Right cardiac atrium (tissue), 5 donors: Measurements from ENCODE around the gene FRMD4A. TPM values are rescaled to one million over a fixed set of nuclear protein-coding genes. Genes with fewer than 3 reads are reported as not detected.
A peak's percentile ranks its signal among the peaks of the same experiment; 100 is the strongest.

Experiments
- ATAC-seq, 2 donors: fragments of 200-7000 bp; cut with Tn5 transposase; one replicate each; pipeline versions ENCODE4 v1.8.0 to v1.9.1; 2020; ENCODE audit warnings: moderate library complexity in 2 of 2, mild to moderate bottlenecking in 1 of 2
- DNase-seq, 3 donors: peaks; one replicate each; pipeline ENCODE4 v3.0.0-alpha.2; 2020
- H3K27ac ChIP-seq: one replicate; pipeline ENCODE4 v1.5.1; 2013; ENCODE audit warnings: mild to moderate bottlenecking, low read length, control low read depth, moderate library complexity
- H3K27me3 ChIP-seq: one replicate; pipeline ENCODE4 v1.6.1; 2013; ENCODE audit not compliant: control insufficient read depth, insufficient read depth
- H3K4me1 ChIP-seq: one replicate; pipeline ENCODE4 v1.6.1; 2013; ENCODE audit warnings: low read length; ENCODE audit not compliant: control insufficient read depth, insufficient read depth
- H3K4me3 ChIP-seq: one replicate; pipeline ENCODE4 v1.5.1; 2013; ENCODE audit warnings: low read length, control low read depth
- H3K9me3 ChIP-seq: one replicate; pipeline ENCODE4 v1.6.1; 2013; ENCODE audit warnings: low read length; ENCODE audit not compliant: control insufficient read depth
- WGBS: extraction: QIAGEN DNeasy Blood & Tissue Kit; methylation state at CpG from one replicate; pipeline ENCODE4 v1.1.7; 2013; 5-methylcytosine and 5-hydroxymethylcytosine counted together
- intact Hi-C, 4 donors: fragments of 100-400 bp; cut with DNase I; formaldehyde crosslinking; loops; one replicate each; pipeline versions ENCODE4 v1.11.0 to v1.14.0; 2022 to 2023
- polyA plus RNA-seq: library from polyadenylated mRNA; stranded (reverse); fragments of 200-250 nt; gene quantifications from one replicate; pipeline ENCODE4 v1.2.3, GENCODE V29; 2013
- total RNA-seq, 4 donors: library from RNA; stranded (reverse); fragmentation: NEBNext Ultra II Directional; extraction: Animal tissue kit (Norgen Biotek cat#: 25700); gene quantifications; one replicate each; pipeline ENCODE4 v1.2.1, GENCODE V29; 2021
- donor health status: healthy with polysubstance abuse.
- donor health status: DM: no; HTN: yes; CAD: no.
- donor health status: DM: no; HTN: no; CAD: no.
- donor health status: DM: no; HTN: yes; CAD: no; lungs with severe emphysema.
- donor health status: DM: yes; HTN: yes; CAD: no.

Gene FRMD4A
- total and polyA plus RNA-seq, 5 donors: 14.8 to 30.3 (median 25.1) TPM

GRCh38 chr10:13917791-13918190, 412.9 kb downstream of the FRMD4A start:
- WGBS: 91% methylated on average over 3 of the region's 3 CpGs
- no peak overlapping the region for H3K27ac ChIP-seq
- H3K9me3 ChIP-seq: no peaks in the 10 kb centered on the region
- no peak overlapping the region for H3K4me3 ChIP-seq
- no peaks in the 10 kb centered on the region for H3K27me3 ChIP-seq
- DNase-seq (no peak), ATAC-seq (no peak)
- H3K4me1 ChIP-seq: peaks cover 6% of the 10 kb centered on the region
- intact Hi-C loops: no loop called here

GRCh38 chr10:13916384-13916947, 414.3 kb downstream of the FRMD4A start:
- 76% methylated on average over 4 of the region's 4 CpGs for WGBS
- peaks cover 6% of the 10 kb centered on the region for H3K4me1 ChIP-seq
- DNase-seq (no peak), ATAC-seq (no peak)
- no peaks in the 10 kb centered on the region for H3K27me3 ChIP-seq
- no peaks in the 10 kb centered on the region for H3K9me3 ChIP-seq
- intact Hi-C loops: no loop called here
- no peak overlapping the region for H3K4me3 ChIP-seq
- no peak overlapping the region for H3K27ac ChIP-seq

DNA sequence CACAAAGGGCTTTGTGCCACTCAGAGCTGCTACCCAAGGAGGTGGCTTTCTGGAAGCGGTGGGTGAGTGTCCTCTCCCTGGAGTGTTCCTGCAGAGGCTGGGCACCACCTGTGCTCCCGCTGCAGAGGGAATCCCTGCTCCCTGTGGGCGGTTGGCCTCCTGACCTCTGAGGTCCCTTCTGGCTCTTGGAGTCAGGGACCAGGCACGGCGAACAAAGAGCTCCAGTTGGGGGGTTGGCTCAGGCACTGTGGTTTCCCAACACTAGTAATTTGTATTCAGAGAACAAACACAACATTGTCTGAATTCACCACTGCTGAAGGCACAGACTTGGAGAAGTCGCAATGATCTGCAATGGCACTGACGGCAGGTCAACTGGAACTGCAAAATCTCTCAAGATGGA, 415.0 kb downstream of the FRMD4A start:
- intact Hi-C loops: no loop called here
- no peaks in the 10 kb centered on the region for H3K9me3 ChIP-seq
- DNase-seq (peak in 2 of 3 donors; percentile 67 to 69), ATAC-seq (peak; percentile 72 to 73)
- 78% methylated on average over 7 of the region's 7 CpGs for WGBS
- peaks cover 6% of the 10 kb centered on the region for H3K4me1 ChIP-seq
- H3K27ac ChIP-seq: no peak overlapping the region
- no peak overlapping the region for H3K4me3 ChIP-seq
- no peaks in the 10 kb centered on the region for H3K27me3 ChIP-seq

DNA sequence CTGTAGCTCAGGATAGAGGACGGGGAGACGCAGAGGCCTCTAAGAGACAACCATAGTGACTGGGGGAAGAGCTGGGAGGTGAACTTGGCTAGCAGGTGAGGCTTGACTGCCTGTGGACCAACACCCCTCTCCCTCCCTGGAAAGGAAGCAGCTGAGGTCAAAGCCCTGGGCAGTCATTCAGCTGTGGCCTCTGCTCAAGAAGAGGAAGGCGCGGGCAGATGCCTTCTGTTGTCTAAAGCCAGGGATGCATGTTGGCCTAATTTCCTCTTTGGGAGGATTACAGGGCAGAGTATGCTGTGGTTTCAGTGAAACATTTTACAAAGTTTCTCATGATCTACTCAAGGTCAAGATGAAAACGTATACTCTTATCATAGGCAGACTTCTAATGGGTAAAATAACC, 416.8 kb downstream of the FRMD4A start:
- DNase-seq (peak in 2 of 3 donors; percentile 51 to 69), ATAC-seq (peak in 1 of 2 donors; percentile 29)
- Histone ChIP-seq H3K9me3 (no peaks in the 10 kb centered on the region), H3K4me3 (no peak overlapping the region), H3K4me1 (peaks cover 6% of the 10 kb centered on the region), H3K27me3 (no peaks in the 10 kb centered on the region), H3K27ac (no peak overlapping the region)
- WGBS: 73% methylated on average over 5 of the region's 5 CpGs
- intact Hi-C loops: no loop called here

DNA sequence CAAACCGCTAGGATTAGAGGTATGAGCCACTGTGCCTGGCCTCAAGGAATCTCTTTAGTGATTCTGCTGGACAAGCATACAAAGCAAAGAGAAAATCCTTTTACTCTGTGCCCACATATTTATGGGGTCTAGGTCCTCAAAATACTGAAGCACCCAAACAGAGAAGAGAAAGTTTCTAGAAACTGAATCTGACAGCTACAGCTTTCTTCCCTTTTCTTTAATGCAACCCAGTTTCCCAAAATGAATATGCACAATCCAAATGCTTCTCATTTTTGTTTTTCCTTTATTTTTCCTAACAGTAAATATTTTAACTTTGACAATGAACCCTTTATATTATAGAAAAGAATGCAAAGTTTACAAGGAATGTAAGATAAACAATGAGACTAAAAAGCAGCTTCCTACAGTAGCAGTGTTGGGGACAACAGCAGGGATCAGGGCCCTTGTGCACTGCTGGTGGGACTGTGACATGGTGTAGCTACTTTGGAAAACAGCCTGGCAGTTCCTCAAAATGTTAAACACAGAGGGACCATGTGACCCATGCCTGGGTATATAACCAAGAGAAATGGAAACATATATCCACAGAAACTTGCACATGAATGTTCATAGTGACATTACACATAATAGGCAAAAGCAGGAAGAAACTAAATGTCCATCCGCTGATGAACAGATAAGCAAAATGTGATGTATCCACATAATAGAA, 418.8 kb downstream of the FRMD4A start:
- Histone ChIP-seq H3K9me3 (no peaks in the 10 kb centered on the region), H3K27ac (no peak overlapping the region), H3K4me3 (no peak overlapping the region), H3K4me1 (peaks cover 6% of the 10 kb centered on the region), H3K27me3 (no peaks in the 10 kb centered on the region)
- DNase-seq (no peak), ATAC-seq (no peak)
- intact Hi-C loops: no loop called here
- 93% methylated on average over 2 of the region's 2 CpGs for WGBS

- WGBS: 67% methylated on average over 5 of the region's 5 CpGs
- ATAC-seq (no peak), DNase-seq (no peak)
- intact Hi-C loops: no loop called here
- Histone ChIP-seq H3K4me1 (peaks cover 3% of the 10 kb centered on the region), H3K9me3 (no peaks in the 10 kb centered on the region), H3K27ac (no peak overlapping the region), H3K27me3 (no peaks in the 10 kb centered on the region), H3K4me3 (no peak overlapping the region)
These were observed 421.0 kb downstream of the FRMD4A start for GRCh38 chr10:13909516-13910258.

DNA sequence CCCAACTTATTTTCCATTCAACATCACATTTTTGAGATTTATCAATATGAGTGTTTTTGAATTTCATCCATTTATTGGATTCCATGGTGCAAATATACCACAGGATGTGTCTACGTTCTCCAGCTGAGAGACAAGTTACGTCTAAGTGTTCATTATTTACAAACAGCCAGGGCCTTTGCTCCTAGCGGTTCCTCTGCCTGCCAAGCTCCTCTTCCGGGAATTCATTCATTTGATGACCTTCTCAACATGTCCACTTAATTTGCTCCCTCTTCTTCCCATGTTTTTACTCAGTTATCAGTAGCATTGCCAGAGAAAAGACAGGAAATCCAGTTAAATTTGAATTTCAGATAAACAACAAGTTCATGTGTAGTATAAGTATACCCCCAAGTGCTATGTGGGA, 422.2 kb downstream of the FRMD4A start:
- H3K27ac ChIP-seq: no peak overlapping the region
- DNase-seq (no peak), ATAC-seq (no peak)
- no peaks in the 10 kb centered on the region for H3K9me3 ChIP-seq
- intact Hi-C loops: no loop called here
- no peaks in the 10 kb centered on the region for H3K4me1 ChIP-seq
- no peaks in the 10 kb centered on the region for H3K27me3 ChIP-seq
- 66% methylated on average over 4 of the region's 4 CpGs for WGBS
- H3K4me3 ChIP-seq: no peak overlapping the region

GRCh38 chr10:13907570-13907969, 423.2 kb downstream of the FRMD4A start:
- no peaks in the 10 kb centered on the region for H3K27me3 ChIP-seq
- H3K4me1 ChIP-seq: no peaks in the 10 kb centered on the region
- ATAC-seq (no peak), DNase-seq (no peak)
- no peak overlapping the region for H3K27ac ChIP-seq
- H3K9me3 ChIP-seq: no peaks in the 10 kb centered on the region
- intact Hi-C loops: no loop called here
- WGBS: 89% methylated on average over 6 of the region's 6 CpGs
- H3K4me3 ChIP-seq: no peak overlapping the region

- H3K9me3 ChIP-seq: no peaks in the 10 kb centered on the region
- intact Hi-C loops: no loop called here
- ATAC-seq (no peak), DNase-seq (no peak)
- no peaks in the 10 kb centered on the region for H3K4me1 ChIP-seq
- no peak overlapping the region for H3K27ac ChIP-seq
- H3K27me3 ChIP-seq: no peaks in the 10 kb centered on the region
- no peak overlapping the region for H3K4me3 ChIP-seq
- 95% methylated on average over 1 of the region's 1 CpG for WGBS
These were observed 425.4 kb downstream of the FRMD4A start for GRCh38 chr10:13905281-13905680.

DNA sequence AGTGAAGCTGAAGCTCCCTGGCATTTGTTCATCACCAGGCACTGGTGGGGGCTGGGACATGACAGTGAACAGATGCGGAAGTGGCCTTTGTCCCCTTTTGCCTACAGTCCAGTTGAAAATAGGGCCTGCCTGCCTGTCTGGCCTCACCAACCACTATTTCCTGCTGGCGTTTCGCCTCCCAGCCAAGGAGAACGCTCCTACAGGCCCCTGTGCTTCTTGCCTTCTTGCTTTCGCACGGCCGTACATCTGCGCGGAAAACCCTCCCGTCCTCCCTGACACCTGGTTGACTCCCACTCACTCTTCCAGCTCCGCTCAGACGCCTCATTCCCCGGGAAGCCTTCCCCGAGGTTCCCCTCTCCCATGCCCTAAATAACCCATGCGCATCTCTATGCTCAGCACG, 426.7 kb downstream of the FRMD4A start:
- intact Hi-C loops: no loop called here
- Histone ChIP-seq H3K9me3 (no peaks in the 10 kb centered on the region), H3K27ac (no peak overlapping the region), H3K4me1 (no peaks in the 10 kb centered on the region), H3K27me3 (no peaks in the 10 kb centered on the region), H3K4me3 (no peak overlapping the region)
- peak; percentile 64 to 73 for ATAC-seq
- WGBS: 48% methylated on average over 16 of the region's 16 CpGs
- DNase-seq: peak in 2 of 3 donors; percentile 56 to 68

DNA sequence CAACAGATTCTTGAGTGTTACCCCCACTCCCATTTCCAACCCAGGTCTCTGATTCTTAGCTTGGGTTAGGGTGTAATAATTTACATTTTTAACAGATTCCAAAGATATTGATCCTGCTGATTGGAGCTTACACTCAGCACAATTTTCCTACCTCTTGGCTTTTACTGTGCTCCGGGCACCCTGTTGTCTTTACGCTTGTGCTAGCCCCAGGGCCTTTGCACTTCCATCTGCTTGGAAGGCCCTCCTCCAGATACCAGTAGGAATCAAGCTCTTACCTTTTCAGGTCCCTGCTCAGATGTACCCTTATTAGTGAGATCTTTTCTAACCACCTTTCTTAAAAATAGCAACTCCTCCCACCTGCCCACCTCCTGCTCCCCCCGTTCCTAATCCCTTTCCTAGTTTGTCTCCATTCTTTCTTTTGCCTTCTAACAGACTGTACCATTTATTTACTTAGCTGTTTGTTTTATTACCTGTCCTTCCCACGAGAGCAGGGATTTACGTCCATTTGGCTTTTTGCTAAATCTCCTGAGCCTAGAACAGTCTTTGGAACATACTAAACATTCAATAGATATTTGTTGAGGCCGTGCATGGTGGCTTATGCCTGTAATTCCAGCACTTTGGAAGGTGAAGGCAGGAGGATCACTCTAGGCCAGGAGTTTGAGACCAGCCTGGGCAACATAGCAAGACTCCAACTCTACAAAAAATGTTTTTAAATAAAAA, 427.7 kb downstream of the FRMD4A start:
- no peak overlapping the region for H3K27ac ChIP-seq
- intact Hi-C loops: no loop called here
- DNase-seq: no peak
- H3K4me3 ChIP-seq: no peak overlapping the region
- H3K4me1 ChIP-seq: no peaks in the 10 kb centered on the region
- ATAC-seq: no peak
- 96% methylated on average over 6 of the region's 6 CpGs for WGBS
- H3K9me3 ChIP-seq: no peaks in the 10 kb centered on the region
- H3K27me3 ChIP-seq: no peaks in the 10 kb centered on the region
